OCI-LY3 (cell line): Measurements from ENCODE around the gene DENR.

Experiments
- CTCF ChIP-seq: fragments of 200-600, 300-600 bp; sonication (generic); IDR thresholded peaks from 2 replicates; pipeline ENCODE4 v1.5.1; 2014; ENCODE audit warnings: antibody characterized with exemption, low read length, low read depth
- EZH2phosphoT487 ChIP-seq: fragments of 200-600 bp; shearing (Covaris generic); IDR thresholded peaks from 2 replicates; pipeline ENCODE4 v1.6.1; 2018; ENCODE audit warnings: antibody characterized with exemption, mixed run types, low read depth

- TF ChIP-seq CTCF (no peak), EZH2phosphoT487 (no peak)
Measured at GRCh38 chr12:122799641-122800243, 47.1 kb downstream of the DENR start.
